WTC11 (cell line): ENCODE measurements around the gene STK32B. TPM values are rescaled to one million over a fixed set of nuclear protein-coding genes. Genes with fewer than 3 reads are reported as not detected.

Experiments
- ATAC-seq: fragments of 200-7000 bp; cut with Tn5 transposase; 2 replicates; pipeline ENCODE4 v1.10.0; 2021; ENCODE audit warnings: mild to moderate bottlenecking, moderate library complexity
- CTCF ChIA-PET: fragments of 300-600 bp; sonication (Branson Sonifier 250); formaldehyde crosslinking; loops from one replicate; lab custom pipeline; 2021; ENCODE audit warnings: antibody characterized with exemption; lab: Charles Lee
- POLR2A ChIA-PET: fragments of 350-600 bp; sonication (Branson Sonifier 250); formaldehyde crosslinking; loops from one replicate; lab custom pipeline; 2021; ENCODE audit warnings: antibody characterized with exemption; lab: Charles Lee
- DNase-seq: peaks from one replicate; pipeline ENCODE4 v3.0.0; 2021; ENCODE audit warnings: low spot score
- H3K27ac Mint-ChIP-seq: 2 replicates; pipeline ENCODE4 v1.8.0; 2021; ENCODE audit warnings: mixed read lengths
- H3K27me3 Mint-ChIP-seq: 2 replicates; pipeline ENCODE4 v1.8.0; 2021; ENCODE audit warnings: low read depth, mild to moderate bottlenecking, moderate library complexity, mixed read lengths
- H3K36me3 Mint-ChIP-seq: 2 replicates; pipeline ENCODE4 v1.8.0; 2021; ENCODE audit warnings: mixed read lengths
- H3K4me1 Mint-ChIP-seq: 2 replicates; pipeline ENCODE4 v1.8.0; 2022; ENCODE audit warnings: mixed read lengths
- H3K4me3 Mint-ChIP-seq: 2 replicates; pipeline ENCODE4 v1.8.0; 2021; ENCODE audit warnings: mild to moderate bottlenecking, moderate library complexity, mixed read lengths
- H3K9me3 Mint-ChIP-seq: 2 replicates; pipeline ENCODE4 v1.8.0; 2021; ENCODE audit warnings: mixed read lengths
- ARID4B ChIP-seq: sonication (generic); formaldehyde crosslinking; IDR thresholded peaks from 2 replicates; pipeline ENCODE4 v1.8.0; 2023; ENCODE audit warnings: missing genetic modification reagents, mild to moderate bottlenecking, borderline replicate concordance
- EMX1 ChIP-seq: fragments of 250-450 bp; sonication (Bioruptor Pico); IDR thresholded peaks from 2 replicates; pipeline ENCODE4 v1.8.0; 2021; ENCODE audit warnings: mild to moderate bottlenecking
- ETV6 ChIP-seq: sonication (generic); formaldehyde crosslinking; IDR thresholded peaks from 2 replicates; pipeline ENCODE4 v1.8.1; 2022; ENCODE audit warnings: mild to moderate bottlenecking, missing genetic modification reagents
- FOXJ3 ChIP-seq: sonication (generic); formaldehyde crosslinking; IDR thresholded peaks from 2 replicates; pipeline ENCODE4 v1.9.0; 2021; ENCODE audit warnings: missing genetic modification reagents, mild to moderate bottlenecking, borderline replicate concordance
- HMGA2 ChIP-seq: fragments of 250-450 bp; sonication (Bioruptor Pico); IDR thresholded peaks from 2 replicates; pipeline ENCODE4 v1.4.0; 2021; ENCODE audit warnings: mild to moderate bottlenecking, moderate library complexity
- NFATC4 ChIP-seq: fragments of 250-450 bp; sonication (Bioruptor Pico); IDR thresholded peaks from 2 replicates; pipeline ENCODE4 v1.9.0; 2021; ENCODE audit warnings: mild to moderate bottlenecking
- SMAD3 ChIP-seq: sonication (generic); formaldehyde crosslinking; IDR thresholded peaks from 2 replicates; pipeline ENCODE4 v1.8.0; 2022; ENCODE audit warnings: missing genetic modification reagents, mild to moderate bottlenecking, borderline replicate concordance
- TEAD4 ChIP-seq: sonication (generic); formaldehyde crosslinking; IDR thresholded peaks from 2 replicates; pipeline ENCODE4 v1.8.0; 2022; ENCODE audit warnings: mild to moderate bottlenecking, missing genetic modification reagents
- ZBTB21 ChIP-seq: sonication (generic); formaldehyde crosslinking; IDR thresholded peaks from 2 replicates; pipeline ENCODE4 v1.8.1; 2023; ENCODE audit warnings: mild to moderate bottlenecking, missing genetic modification reagents, borderline replicate concordance
- ZBTB43 ChIP-seq: sonication (generic); formaldehyde crosslinking; IDR thresholded peaks from 2 replicates; pipeline ENCODE4 v1.8.1; 2023; ENCODE audit warnings: mild to moderate bottlenecking, missing genetic modification reagents
- ZNF317 ChIP-seq: sonication (generic); formaldehyde crosslinking; IDR thresholded peaks from 2 replicates; pipeline ENCODE4 v1.8.1; 2023; ENCODE audit warnings: low read depth, mild to moderate bottlenecking, moderate library complexity, missing genetic modification reagents, borderline replicate concordance
- total RNA-seq: library from RNA; stranded (reverse); gene quantifications from 3 replicates; pipeline ENCODE4 v1.2.3, GENCODE V29; 2021
- TF ChIP-seq, protein P1 (sequence below): sonication (generic); formaldehyde crosslinking; IDR thresholded peaks from 2 replicates; pipeline ENCODE4 v1.8.0; 2022; ENCODE audit warnings: mild to moderate bottlenecking, missing genetic modification reagents
- TF ChIP-seq, protein P2 (sequence below): sonication (generic); formaldehyde crosslinking; IDR thresholded peaks from 2 replicates; pipeline ENCODE4 v1.8.0; 2022; ENCODE audit warnings: missing genetic modification reagents
- TF ChIP-seq, protein P3 (sequence below): fragments of 250-450 bp; sonication (Bioruptor Pico); IDR thresholded peaks from 2 replicates; pipeline ENCODE4 v1.9.0; 2021; ENCODE audit warnings: mild to moderate bottlenecking

The STK32B gene
- total RNA-seq, 1 experiment from 2014 or later = 1.9 TPM

- TF ChIP-seq, protein P1, sequence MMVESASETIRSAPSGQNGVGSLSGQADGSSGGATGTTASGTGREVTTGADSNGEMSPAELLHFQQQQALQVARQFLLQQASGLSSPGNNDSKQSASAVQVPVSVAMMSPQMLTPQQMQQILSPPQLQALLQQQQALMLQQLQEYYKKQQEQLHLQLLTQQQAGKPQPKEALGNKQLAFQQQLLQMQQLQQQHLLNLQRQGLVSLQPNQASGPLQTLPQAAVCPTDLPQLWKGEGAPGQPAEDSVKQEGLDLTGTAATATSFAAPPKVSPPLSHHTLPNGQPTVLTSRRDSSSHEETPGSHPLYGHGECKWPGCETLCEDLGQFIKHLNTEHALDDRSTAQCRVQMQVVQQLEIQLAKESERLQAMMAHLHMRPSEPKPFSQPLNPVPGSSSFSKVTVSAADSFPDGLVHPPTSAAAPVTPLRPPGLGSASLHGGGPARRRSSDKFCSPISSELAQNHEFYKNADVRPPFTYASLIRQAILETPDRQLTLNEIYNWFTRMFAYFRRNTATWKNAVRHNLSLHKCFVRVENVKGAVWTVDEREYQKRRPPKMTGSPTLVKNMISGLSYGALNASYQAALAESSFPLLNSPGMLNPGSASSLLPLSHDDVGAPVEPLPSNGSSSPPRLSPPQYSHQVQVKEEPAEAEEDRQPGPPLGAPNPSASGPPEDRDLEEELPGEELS (CRISPR knock-in tag) = no peak
Measured at GRCh38 chr4:5424901-5425300, 373.6 kb downstream of the STK32B start (continued).

- DNase-seq = no peak
- POLR2A ChIA-PET = no interaction called here
- TF ChIP-seq SMAD3 (CRISPR knock-in tag) (no peak), ZNF317 (peak; percentile 87)
- peaks cover 3% of the 10 kb centered on the region for H3K27me3 Mint-ChIP-seq
- no peak overlapping the region for H3K4me3 Mint-ChIP-seq
- no peak overlapping the region for H3K27ac Mint-ChIP-seq
- no peak for ATAC-seq
- H3K9me3 Mint-ChIP-seq = peaks cover 18% of the 10 kb centered on the region
- H3K4me1 Mint-ChIP-seq = no peaks in the 10 kb centered on the region
- no peaks in the 10 kb centered on the region; the same call in 1 of the 2 replicates for H3K36me3 Mint-ChIP-seq
- CTCF ChIA-PET = no interaction called here
Measured at GRCh38 chr4:5429747-5430146, 378.5 kb downstream of the STK32B start.

GRCh38 chr4:5433196-5433595 lies 381.9 kb downstream of the STK32B start:
- peaks cover 4% of the 10 kb centered on the region for H3K36me3 Mint-ChIP-seq

GRCh38 chr4:5435201-5435600 lies 383.9 kb downstream of the STK32B start:
- Mint-ChIP-seq H3K36me3 (peaks cover 7% of the 10 kb centered on the region), H3K4me1 (no peaks in the 10 kb centered on the region), H3K9me3 (peaks cover 23% of the 10 kb centered on the region), H3K4me3 (no peak overlapping the region), H3K27me3 (peaks cover 7% of the 10 kb centered on the region), H3K27ac (no peak overlapping the region)
- DNase-seq (no peak), ATAC-seq (no peak)
- POLR2A ChIA-PET = no interaction called here
- CTCF ChIA-PET = interaction anchor here (0.7 to 1.1 kb wide), 4 partner anchors 23 to 35 kb away, joined by 3 read pairs; no protein-coding TSS in a partner anchor
- TF ChIP-seq, protein P2, sequence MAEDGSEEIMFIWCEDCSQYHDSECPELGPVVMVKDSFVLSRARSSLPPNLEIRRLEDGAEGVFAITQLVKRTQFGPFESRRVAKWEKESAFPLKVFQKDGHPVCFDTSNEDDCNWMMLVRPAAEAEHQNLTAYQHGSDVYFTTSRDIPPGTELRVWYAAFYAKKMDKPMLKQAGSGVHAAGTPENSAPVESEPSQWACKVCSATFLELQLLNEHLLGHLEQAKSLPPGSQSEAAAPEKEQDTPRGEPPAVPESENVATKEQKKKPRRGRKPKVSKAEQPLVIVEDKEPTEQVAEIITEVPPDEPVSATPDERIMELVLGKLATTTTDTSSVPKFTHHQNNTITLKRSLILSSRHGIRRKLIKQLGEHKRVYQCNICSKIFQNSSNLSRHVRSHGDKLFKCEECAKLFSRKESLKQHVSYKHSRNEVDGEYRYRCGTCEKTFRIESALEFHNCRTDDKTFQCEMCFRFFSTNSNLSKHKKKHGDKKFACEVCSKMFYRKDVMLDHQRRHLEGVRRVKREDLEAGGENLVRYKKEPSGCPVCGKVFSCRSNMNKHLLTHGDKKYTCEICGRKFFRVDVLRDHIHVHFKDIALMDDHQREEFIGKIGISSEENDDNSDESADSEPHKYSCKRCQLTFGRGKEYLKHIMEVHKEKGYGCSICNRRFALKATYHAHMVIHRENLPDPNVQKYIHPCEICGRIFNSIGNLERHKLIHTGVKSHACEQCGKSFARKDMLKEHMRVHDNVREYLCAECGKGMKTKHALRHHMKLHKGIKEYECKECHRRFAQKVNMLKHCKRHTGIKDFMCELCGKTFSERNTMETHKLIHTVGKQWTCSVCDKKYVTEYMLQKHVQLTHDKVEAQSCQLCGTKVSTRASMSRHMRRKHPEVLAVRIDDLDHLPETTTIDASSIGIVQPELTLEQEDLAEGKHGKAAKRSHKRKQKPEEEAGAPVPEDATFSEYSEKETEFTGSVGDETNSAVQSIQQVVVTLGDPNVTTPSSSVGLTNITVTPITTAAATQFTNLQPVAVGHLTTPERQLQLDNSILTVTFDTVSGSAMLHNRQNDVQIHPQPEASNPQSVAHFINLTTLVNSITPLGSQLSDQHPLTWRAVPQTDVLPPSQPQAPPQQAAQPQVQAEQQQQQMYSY (CRISPR knock-in tag) = no peak
- TF ChIP-seq FOXJ3 (CRISPR knock-in tag) (no peak), ARID4B (CRISPR knock-in tag) (no peak)

More at GRCh38 chr4:5433196-5433595, 381.9 kb downstream of the STK32B start:
- peaks cover 4% of the 10 kb centered on the region for H3K27me3 Mint-ChIP-seq
- ATAC-seq (no peak), DNase-seq (no peak)
- POLR2A ChIA-PET = no interaction called here
- H3K27ac Mint-ChIP-seq = no peak overlapping the region
- CTCF ChIA-PET = no interaction called here
- H3K4me1 Mint-ChIP-seq = no peaks in the 10 kb centered on the region
- H3K9me3 Mint-ChIP-seq = peaks cover 24% of the 10 kb centered on the region
- TF ChIP-seq HMGA2 (CRISPR knock-in tag) = no peak
- TF ChIP-seq EMX1 = no peak
- TF ChIP-seq, protein P3, sequence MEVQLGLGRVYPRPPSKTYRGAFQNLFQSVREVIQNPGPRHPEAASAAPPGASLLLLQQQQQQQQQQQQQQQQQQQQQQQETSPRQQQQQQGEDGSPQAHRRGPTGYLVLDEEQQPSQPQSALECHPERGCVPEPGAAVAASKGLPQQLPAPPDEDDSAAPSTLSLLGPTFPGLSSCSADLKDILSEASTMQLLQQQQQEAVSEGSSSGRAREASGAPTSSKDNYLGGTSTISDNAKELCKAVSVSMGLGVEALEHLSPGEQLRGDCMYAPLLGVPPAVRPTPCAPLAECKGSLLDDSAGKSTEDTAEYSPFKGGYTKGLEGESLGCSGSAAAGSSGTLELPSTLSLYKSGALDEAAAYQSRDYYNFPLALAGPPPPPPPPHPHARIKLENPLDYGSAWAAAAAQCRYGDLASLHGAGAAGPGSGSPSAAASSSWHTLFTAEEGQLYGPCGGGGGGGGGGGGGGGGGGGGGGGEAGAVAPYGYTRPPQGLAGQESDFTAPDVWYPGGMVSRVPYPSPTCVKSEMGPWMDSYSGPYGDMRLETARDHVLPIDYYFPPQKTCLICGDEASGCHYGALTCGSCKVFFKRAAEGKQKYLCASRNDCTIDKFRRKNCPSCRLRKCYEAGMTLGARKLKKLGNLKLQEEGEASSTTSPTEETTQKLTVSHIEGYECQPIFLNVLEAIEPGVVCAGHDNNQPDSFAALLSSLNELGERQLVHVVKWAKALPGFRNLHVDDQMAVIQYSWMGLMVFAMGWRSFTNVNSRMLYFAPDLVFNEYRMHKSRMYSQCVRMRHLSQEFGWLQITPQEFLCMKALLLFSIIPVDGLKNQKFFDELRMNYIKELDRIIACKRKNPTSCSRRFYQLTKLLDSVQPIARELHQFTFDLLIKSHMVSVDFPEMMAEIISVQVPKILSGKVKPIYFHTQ (CRISPR knock-in tag) = no peak
- no peak for TF ChIP-seq ZBTB21 (CRISPR knock-in tag)
- TF ChIP-seq ETV6 (CRISPR knock-in tag) = no peak
- no peak for TF ChIP-seq ZBTB43 (CRISPR knock-in tag)
- TF ChIP-seq NFATC4 = no peak
- TF ChIP-seq TEAD4 (CRISPR knock-in tag) = no peak
- no peak for TF ChIP-seq SMAD3 (CRISPR knock-in tag)
- TF ChIP-seq, all 79 proteins: peak for 0
- H3K4me3 Mint-ChIP-seq = no peak overlapping the region
